ENCODE data around the gene BLMH.

DNA sequence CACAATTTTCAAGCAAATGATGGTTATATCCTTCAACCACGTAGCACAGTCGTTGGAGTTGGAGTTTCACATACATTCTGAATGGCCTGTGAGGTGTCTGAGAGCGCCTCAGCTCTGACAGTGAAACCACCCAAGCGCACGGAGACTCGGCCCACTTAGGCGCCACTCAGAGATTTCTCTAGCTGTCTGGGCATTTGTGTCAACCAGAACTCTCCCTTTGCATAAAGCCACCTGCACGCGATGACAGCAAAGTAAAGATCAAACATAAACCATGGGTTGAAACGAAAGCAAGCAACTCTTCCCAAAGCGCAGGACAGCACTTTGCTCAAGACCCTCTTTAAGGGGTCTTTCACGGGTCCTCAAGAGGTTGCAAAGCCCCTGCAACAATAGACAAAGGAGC lies 56.8 kb downstream of the BLMH start:
- TF ChIP-seq, protein P1, sequence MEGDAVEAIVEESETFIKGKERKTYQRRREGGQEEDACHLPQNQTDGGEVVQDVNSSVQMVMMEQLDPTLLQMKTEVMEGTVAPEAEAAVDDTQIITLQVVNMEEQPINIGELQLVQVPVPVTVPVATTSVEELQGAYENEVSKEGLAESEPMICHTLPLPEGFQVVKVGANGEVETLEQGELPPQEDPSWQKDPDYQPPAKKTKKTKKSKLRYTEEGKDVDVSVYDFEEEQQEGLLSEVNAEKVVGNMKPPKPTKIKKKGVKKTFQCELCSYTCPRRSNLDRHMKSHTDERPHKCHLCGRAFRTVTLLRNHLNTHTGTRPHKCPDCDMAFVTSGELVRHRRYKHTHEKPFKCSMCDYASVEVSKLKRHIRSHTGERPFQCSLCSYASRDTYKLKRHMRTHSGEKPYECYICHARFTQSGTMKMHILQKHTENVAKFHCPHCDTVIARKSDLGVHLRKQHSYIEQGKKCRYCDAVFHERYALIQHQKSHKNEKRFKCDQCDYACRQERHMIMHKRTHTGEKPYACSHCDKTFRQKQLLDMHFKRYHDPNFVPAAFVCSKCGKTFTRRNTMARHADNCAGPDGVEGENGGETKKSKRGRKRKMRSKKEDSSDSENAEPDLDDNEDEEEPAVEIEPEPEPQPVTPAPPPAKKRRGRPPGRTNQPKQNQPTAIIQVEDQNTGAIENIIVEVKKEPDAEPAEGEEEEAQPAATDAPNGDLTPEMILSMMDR (IDR thresholded peaks at IDR 0.05), result no peak
- no peak for TF ChIP-seq POLR2AphosphoS5 (IDR thresholded peaks at IDR 0.05)

Measured in suprapubic skin (tissue), 3 donors.